Endothelial cell (in vitro differentiated cells): ENCODE measurements around the gene SRGAP3. TPM values are rescaled to one million over a fixed set of nuclear protein-coding genes. Genes with fewer than 3 reads are reported as not detected.
A peak's percentile ranks its signal among the peaks of the same experiment; 100 is the strongest.

Experiments used
- DNase-seq: peaks from one replicate; pipeline ENCODE4 v3.0.0; 2021; ENCODE audit warnings: low spot score
- H3K27ac Mint-ChIP-seq: one replicate; pipeline ENCODE4 v1.8.0; 2021; ENCODE audit warnings: mixed read lengths, inconsistent platforms; ENCODE audit not compliant: unreplicated experiment
- H3K27me3 Mint-ChIP-seq: one replicate; pipeline ENCODE4 v1.8.0; 2021; ENCODE audit warnings: mild to moderate bottlenecking, moderate library complexity, mixed read lengths, inconsistent platforms; ENCODE audit not compliant: unreplicated experiment
- H3K36me3 Mint-ChIP-seq: one replicate; pipeline ENCODE4 v1.8.0; 2021; ENCODE audit warnings: mild to moderate bottlenecking, low read depth, mixed read lengths, inconsistent platforms; ENCODE audit not compliant: unreplicated experiment
- H3K4me1 Mint-ChIP-seq: one replicate; pipeline ENCODE4 v1.8.0; 2021; ENCODE audit warnings: mild to moderate bottlenecking, mixed read lengths, inconsistent platforms; ENCODE audit not compliant: unreplicated experiment
- H3K4me3 Mint-ChIP-seq: one replicate; pipeline ENCODE4 v1.8.0; 2021; ENCODE audit warnings: mild to moderate bottlenecking, mixed read lengths, inconsistent platforms; ENCODE audit not compliant: unreplicated experiment
- H3K9me3 Mint-ChIP-seq: one replicate; pipeline ENCODE4 v1.8.0; 2021; ENCODE audit warnings: mixed read lengths, inconsistent platforms; ENCODE audit not compliant: unreplicated experiment
- total RNA-seq: library from RNA; stranded (reverse); fragmentation: NEBNext Ultra II Directional; extraction: Animal tissue kit (Norgen Biotek cat#: 25700); gene quantifications from one replicate; pipeline ENCODE4 v1.2.1, GENCODE V29; 2021; ENCODE audit not compliant: unreplicated experiment
- TF ChIP-seq, protein P1 (sequence below): fragments of 200-600 bp; sonication (generic); IDR thresholded peaks from one replicate; pipeline ENCODE4 v1.5.0; 2021; ENCODE audit warnings: antibody characterized with exemption; ENCODE audit not compliant: unreplicated experiment

Gene SRGAP3
- total RNA-seq, 1 donor from 2014 or later: 12.0 TPM

DNA sequence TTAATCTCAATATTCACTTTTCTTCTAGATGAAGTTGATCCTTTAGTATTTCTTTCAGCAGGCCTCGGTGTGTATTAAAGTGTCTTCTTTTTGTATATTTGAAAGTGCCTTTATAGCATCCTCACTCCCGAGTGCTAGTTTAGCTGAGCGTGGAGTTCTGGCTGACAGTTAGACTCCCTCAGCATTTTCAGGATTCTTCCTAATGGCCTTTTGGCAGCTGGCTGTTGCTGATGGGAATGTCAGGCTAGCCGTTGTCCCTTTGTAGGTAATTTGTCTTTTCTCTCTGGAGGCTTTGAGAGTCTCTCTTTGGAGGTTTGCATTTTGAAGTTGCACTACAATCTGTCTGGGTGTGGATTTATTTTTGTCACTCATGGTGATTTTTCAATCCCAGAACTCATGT, 94.4 kb downstream of the SRGAP3 start:
- TF ChIP-seq, protein P1, sequence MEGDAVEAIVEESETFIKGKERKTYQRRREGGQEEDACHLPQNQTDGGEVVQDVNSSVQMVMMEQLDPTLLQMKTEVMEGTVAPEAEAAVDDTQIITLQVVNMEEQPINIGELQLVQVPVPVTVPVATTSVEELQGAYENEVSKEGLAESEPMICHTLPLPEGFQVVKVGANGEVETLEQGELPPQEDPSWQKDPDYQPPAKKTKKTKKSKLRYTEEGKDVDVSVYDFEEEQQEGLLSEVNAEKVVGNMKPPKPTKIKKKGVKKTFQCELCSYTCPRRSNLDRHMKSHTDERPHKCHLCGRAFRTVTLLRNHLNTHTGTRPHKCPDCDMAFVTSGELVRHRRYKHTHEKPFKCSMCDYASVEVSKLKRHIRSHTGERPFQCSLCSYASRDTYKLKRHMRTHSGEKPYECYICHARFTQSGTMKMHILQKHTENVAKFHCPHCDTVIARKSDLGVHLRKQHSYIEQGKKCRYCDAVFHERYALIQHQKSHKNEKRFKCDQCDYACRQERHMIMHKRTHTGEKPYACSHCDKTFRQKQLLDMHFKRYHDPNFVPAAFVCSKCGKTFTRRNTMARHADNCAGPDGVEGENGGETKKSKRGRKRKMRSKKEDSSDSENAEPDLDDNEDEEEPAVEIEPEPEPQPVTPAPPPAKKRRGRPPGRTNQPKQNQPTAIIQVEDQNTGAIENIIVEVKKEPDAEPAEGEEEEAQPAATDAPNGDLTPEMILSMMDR: no peak
- H3K27ac Mint-ChIP-seq: no peak overlapping the region
- peaks cover 10% of the 10 kb centered on the region for H3K36me3 Mint-ChIP-seq
- no peak overlapping the region for H3K4me3 Mint-ChIP-seq
- peaks cover 9% of the 10 kb centered on the region for H3K27me3 Mint-ChIP-seq
- DNase-seq: no peak
- H3K4me1 Mint-ChIP-seq: no peaks in the 10 kb centered on the region
- H3K9me3 Mint-ChIP-seq: peaks cover 8% of the 10 kb centered on the region

DNA sequence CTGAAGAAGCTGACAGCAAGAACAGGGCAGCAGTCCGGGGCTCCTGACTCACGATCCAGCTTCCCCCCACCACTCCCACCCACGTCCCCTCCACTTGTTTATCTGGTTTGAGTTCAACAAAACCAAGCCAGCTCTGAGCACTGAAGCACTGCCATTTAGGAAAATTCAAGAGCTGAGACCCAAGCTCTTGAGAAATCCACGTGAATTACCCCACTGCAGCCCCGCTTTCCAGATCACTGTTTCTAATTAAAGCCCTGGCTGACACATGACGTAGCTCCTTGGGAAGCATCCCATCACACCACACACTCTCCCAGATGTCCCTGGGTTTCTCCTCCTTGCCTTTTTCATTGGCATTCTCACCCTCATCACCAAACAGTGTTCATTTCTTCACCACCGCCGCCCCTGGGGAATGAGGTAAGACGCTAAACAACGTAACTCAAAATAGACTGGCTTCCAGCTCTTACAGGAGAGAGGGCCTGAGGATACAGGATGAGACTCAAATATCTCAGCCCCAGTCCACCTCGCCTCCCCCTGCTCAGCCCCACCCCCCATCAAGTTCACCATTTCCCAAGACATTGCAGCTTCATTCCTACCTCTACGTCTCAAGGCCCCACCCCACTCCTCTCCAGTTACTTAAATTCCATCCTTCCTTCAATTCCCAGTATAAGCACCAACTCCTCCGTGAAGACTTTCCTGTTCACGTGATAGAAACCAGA, 95.4 kb downstream of the SRGAP3 start:
- TF ChIP-seq, protein P1: no peak
- H3K4me1 Mint-ChIP-seq: no peaks in the 10 kb centered on the region
- peaks cover 8% of the 10 kb centered on the region for H3K9me3 Mint-ChIP-seq
- peaks cover 10% of the 10 kb centered on the region for H3K36me3 Mint-ChIP-seq
- H3K27me3 Mint-ChIP-seq: peaks cover 6% of the 10 kb centered on the region
- DNase-seq: no peak
- no peak overlapping the region for H3K4me3 Mint-ChIP-seq
- no peak overlapping the region for H3K27ac Mint-ChIP-seq

DNA sequence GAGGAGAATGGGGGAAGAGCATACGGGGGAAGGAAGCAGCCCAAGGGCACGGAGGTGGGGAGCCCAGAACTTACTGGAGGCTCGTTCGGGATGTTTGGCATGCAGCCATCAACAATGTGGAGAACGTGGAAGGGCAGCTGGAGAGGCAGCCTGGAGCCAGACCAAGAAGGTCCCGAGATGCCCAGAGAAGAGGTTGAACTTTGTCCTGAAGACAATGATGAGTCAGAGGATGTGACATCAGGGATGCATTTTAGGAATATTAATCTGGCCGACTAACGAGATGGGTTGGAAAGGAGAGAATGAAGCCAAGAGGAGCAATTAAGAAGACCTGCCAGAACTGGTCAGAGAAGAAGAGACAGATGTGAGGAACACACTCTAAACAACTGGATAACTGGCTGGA, 98.2 kb downstream of the SRGAP3 start:
- H3K9me3 Mint-ChIP-seq: peaks cover 8% of the 10 kb centered on the region
- TF ChIP-seq, protein P1: no peak
- H3K27ac Mint-ChIP-seq: no peak overlapping the region
- H3K4me1 Mint-ChIP-seq: no peaks in the 10 kb centered on the region
- H3K27me3 Mint-ChIP-seq: peaks cover 6% of the 10 kb centered on the region
- no peak for DNase-seq
- H3K36me3 Mint-ChIP-seq: peaks cover 10% of the 10 kb centered on the region
- peak overlapping the region; percentile 17 for H3K4me3 Mint-ChIP-seq

DNA sequence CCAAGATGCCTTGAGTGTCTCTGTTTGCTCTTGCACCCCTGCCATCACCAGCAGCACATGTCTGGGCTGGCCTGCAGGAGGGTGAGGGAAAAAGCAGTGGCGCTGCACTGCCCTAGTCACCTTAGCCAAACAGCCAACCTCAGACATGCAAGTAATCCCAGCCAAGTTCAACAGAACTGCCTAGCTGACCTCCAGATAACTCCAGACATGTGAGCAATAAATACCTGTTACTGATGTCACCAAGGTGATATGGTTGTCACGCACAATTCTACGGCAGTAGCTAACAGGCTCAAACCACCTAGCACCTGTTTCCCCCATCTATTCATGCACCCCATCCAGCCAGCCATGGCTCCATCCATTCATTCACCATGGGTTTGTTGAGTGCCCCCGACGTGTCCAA, 99.9 kb downstream of the SRGAP3 start:
- TF ChIP-seq, protein P1: no peak
- no peak for DNase-seq
- Mint-ChIP-seq H3K27me3 (peaks cover 8% of the 10 kb centered on the region), H3K36me3 (peaks cover 10% of the 10 kb centered on the region), H3K4me1 (no peaks in the 10 kb centered on the region), H3K9me3 (peaks cover 8% of the 10 kb centered on the region), H3K4me3 (no peak overlapping the region), H3K27ac (no peak overlapping the region)

DNA sequence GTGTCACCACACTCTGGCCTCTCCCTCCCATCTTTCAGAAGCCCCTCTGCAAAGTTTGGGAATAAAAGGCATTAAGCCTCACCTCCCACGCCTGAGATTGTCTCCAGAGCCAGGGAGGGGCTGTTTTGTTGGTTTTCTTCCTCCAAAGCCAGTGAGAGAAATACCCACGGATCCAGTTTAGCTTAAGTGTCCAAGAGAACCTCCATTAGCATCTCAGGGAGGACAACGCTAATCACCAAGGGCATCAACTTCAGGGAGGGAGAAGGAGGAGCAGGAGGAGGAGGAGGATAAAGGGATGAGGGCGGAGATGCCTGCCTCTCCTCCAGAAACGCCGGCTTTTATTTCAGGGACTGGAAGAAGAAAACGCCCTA, 101.6 kb downstream of the SRGAP3 start:
- Mint-ChIP-seq H3K27ac (no peak overlapping the region), H3K4me3 (no peak overlapping the region), H3K4me1 (no peaks in the 10 kb centered on the region), H3K9me3 (peaks cover 8% of the 10 kb centered on the region), H3K36me3 (peaks cover 10% of the 10 kb centered on the region), H3K27me3 (peaks cover 9% of the 10 kb centered on the region)
- no peak for DNase-seq
- TF ChIP-seq, protein P1: no peak
